ENCODE results near the gene IGFN1. TPM values are rescaled to one million over a fixed set of nuclear protein-coding genes. Genes with fewer than 3 reads are reported as not detected.

Gene IGFN1
- total and polyA plus RNA-seq, 2 donors (not counting 3 experiments of a cell fraction or from before 2014, with no cell fraction given): not detected

DNA sequence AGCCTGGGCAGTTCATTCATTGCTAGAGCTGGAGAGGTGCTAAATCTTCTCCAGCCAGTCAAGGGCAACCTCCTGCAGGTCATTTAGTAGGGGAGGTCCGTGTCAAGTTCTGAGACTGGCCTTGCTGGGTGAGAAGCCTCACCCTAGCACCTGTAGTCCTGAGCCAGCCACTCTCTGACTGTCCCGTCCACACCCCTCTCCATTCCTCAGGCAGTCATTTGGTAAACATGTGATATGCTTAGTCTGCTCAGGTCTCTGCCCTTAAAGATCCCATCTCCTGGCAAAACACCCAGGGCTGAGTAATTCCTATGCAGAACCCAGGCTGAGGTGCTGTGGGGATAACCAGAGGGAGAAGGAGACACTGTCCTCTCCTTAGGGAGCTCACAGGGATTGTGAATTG, 13.7 kb upstream of the IGFN1 start:
- H3K79me2 ChIP-seq (ENCODE audit: control insufficient read depth, insufficient read depth, low read length): no peaks in the 10 kb centered on the region
- no TSS peak for BruUV-seq (replicated peaks)
- H3K4me2 ChIP-seq (ENCODE audit: insufficient read depth, low read length): no peak overlapping the region
- FAIRE-seq (no peak), DNase-seq (ENCODE audit: low read depth, low spot score) (no peak)
- no peak overlapping the region for H3K9ac ChIP-seq (replicated peaks; ENCODE audit: extremely low read depth, insufficient read depth, low read length)
- no peaks in the 10 kb centered on the region for H3K36me3 ChIP-seq (ENCODE audit: control insufficient read depth in 2 of 2, extremely low read depth in 1 of 2, insufficient read depth in 2 of 2, low read length in 2 of 2)
- H2AFZ ChIP-seq (ENCODE audit: low read depth, low read length): no peak overlapping the region
- no peak for TF ChIP-seq GATA2 (IDR thresholded peaks at IDR 0.05; ENCODE audit: insufficient read depth, insufficient read length, low read depth, low read length)
- TF ChIP-seq, protein P1, sequence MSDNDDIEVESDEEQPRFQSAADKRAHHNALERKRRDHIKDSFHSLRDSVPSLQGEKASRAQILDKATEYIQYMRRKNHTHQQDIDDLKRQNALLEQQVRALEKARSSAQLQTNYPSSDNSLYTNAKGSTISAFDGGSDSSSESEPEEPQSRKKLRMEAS (IDR thresholded peaks at IDR 0.05; ENCODE audit: insufficient read depth, insufficient read length): no peak
- no peak for TF ChIP-seq JUN (IDR thresholded peaks at IDR 0.05; ENCODE audit: borderline replicate concordance, insufficient read depth, insufficient read length, low read depth)
- TF ChIP-seq MYC (IDR thresholded peaks at IDR 0.05; ENCODE audit: low read depth, low read length): no peak
- TF ChIP-seq POLR2A (IDR thresholded peaks at IDR 0.05; ENCODE audit: low read depth, low read length): no peak
- TF ChIP-seq POLR2AphosphoS5 (IDR thresholded peaks at IDR 0.05; ENCODE audit: insufficient read depth, low read depth, low read length): no peak
- no peak for TF ChIP-seq EZH2 (IDR thresholded peaks at IDR 0.05; ENCODE audit: borderline replicate concordance, low read depth, low read length, severe bottlenecking)
- TF ChIP-seq, protein P2, sequence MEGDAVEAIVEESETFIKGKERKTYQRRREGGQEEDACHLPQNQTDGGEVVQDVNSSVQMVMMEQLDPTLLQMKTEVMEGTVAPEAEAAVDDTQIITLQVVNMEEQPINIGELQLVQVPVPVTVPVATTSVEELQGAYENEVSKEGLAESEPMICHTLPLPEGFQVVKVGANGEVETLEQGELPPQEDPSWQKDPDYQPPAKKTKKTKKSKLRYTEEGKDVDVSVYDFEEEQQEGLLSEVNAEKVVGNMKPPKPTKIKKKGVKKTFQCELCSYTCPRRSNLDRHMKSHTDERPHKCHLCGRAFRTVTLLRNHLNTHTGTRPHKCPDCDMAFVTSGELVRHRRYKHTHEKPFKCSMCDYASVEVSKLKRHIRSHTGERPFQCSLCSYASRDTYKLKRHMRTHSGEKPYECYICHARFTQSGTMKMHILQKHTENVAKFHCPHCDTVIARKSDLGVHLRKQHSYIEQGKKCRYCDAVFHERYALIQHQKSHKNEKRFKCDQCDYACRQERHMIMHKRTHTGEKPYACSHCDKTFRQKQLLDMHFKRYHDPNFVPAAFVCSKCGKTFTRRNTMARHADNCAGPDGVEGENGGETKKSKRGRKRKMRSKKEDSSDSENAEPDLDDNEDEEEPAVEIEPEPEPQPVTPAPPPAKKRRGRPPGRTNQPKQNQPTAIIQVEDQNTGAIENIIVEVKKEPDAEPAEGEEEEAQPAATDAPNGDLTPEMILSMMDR (IDR thresholded peaks at IDR 0.05; ENCODE audit: extremely low read depth in 1 of 2, insufficient read depth in 1 of 2, low read depth in 1 of 2, low read length in 2 of 2): no peak
- TF ChIP-seq FOS (IDR thresholded peaks at IDR 0.05; ENCODE audit: borderline replicate concordance, insufficient read depth, low read length): no peak
- ChIA-PET POLR2A (no interaction called here), CTCF (no interaction called here)
- H3K4me3 ChIP-seq (replicated peaks in 1 of 3; ENCODE audit: insufficient read depth in 1 of 3, low read depth in 1 of 3, low read length in 3 of 3): no peak overlapping the region
- no peaks in the 10 kb centered on the region for H3K9me1 ChIP-seq (replicated peaks; ENCODE audit: control insufficient read depth, extremely low read depth, insufficient read depth, low read length)
- no peaks in the 10 kb centered on the region for H3K9me3 ChIP-seq (replicated peaks; ENCODE audit: control insufficient read depth, insufficient read depth, low read length)
- H3K27ac ChIP-seq (ENCODE audit: insufficient read depth, low read depth, low read length): no peak overlapping the region
- dilution Hi-C loops (cut with MboI; ENCODE audit: extremely low pct_ligation_motif_present, low sequenced_read_pairs): no loop called here
- no peaks in the 10 kb centered on the region for H3K4me1 ChIP-seq (ENCODE audit: control insufficient read depth, extremely low read depth, insufficient read depth, low read length)
- peaks cover 7 to 15% of the 10 kb centered on the region in 2 experiments for H3K27me3 ChIP-seq (ENCODE audit: control insufficient read depth in 2 of 2, insufficient read depth in 2 of 2, low read length in 2 of 2)
- intact Hi-C loops (cut with micrococcal nuclease): no loop called here
- H4K20me1 ChIP-seq (replicated peaks; ENCODE audit: control insufficient read depth, extremely low read depth, insufficient read depth, low read length): no peaks in the 10 kb centered on the region

Measured in endothelial cell of umbilical vein (primary cell).